Vagina (tissue), 2 donors: Measurements from ENCODE around the gene LINGO1.

Experiments
- CTCF ChIP-seq, 3 experiments: fragments of 450-650 bp in 2 of 3; fragments of 200-600 bp in 1 of 3; sonication (generic) in 1 of 3; IDR thresholded peaks; one replicate each; pipeline ENCODE4 v1.5.1; 2017 to 2019; ENCODE audit warnings: antibody characterized with exemption in 3 of 3, mild to moderate bottlenecking in 2 of 3, moderate library complexity in 2 of 3
- POLR2A ChIP-seq, 2 donors: fragments of 450-650 bp; IDR thresholded peaks; one replicate each; pipeline ENCODE4 v1.6.1; 2017; ENCODE audit warnings: antibody characterized with exemption in 2 of 2, mild to moderate bottlenecking in 2 of 2, moderate library complexity in 2 of 2
- POLR2AphosphoS5 ChIP-seq, 2 donors: sonication (generic); formaldehyde crosslinking; IDR thresholded peaks; one replicate each; pipeline ENCODE4 v1.9.0; 2017; ENCODE audit warnings: antibody characterized with exemption in 2 of 2, mild to moderate bottlenecking in 2 of 2, low read depth in 1 of 2; ENCODE audit not compliant: insufficient read depth in 1 of 2

GRCh38 chr15:77636209-77636608 lies 3.5 kb upstream of the LINGO1 start:
- TF ChIP-seq CTCF (IDR thresholded peaks at IDR 0.05): no peak
- TF ChIP-seq POLR2A (IDR thresholded peaks at IDR 0.05): no peak
- no peak for TF ChIP-seq POLR2AphosphoS5 (IDR thresholded peaks at IDR 0.05; ENCODE audit: insufficient read depth in 1 of 2, low read depth in 1 of 2)
